Hepatocyte (in vitro differentiated cells): Measurements from ENCODE around the gene SCYL3. TPM values are rescaled to one million over a fixed set of nuclear protein-coding genes. Genes with fewer than 3 reads are reported as not detected.
"Not testable (repeated sequence)": the region's sequence is repeated elsewhere in the genome, so short reads cannot be mapped to it uniquely, and the experiment has no call there.

Source experiments
- DNase-seq: peaks from one replicate; pipeline ENCODE4 v3.0.0-alpha.2; 2016; ENCODE audit warnings: low spot score
- H2AFZ ChIP-seq: fragments of 200-600 bp; sonication (generic); 2 replicates; pipeline ENCODE4 v1.6.0; 2016; ENCODE audit warnings: antibody characterized with exemption, mild to moderate bottlenecking
- H3K27ac ChIP-seq: fragments of 200-600 bp; sonication (generic); 2 replicates; pipeline ENCODE4 v1.5.1; 2016; ENCODE audit warnings: mild to moderate bottlenecking
- H3K27me3 ChIP-seq: fragments of 200-600 bp; sonication (generic); 2 replicates; pipeline ENCODE4 v1.6.1; 2016
- H3K36me3 ChIP-seq: fragments of 200-600 bp; sonication (generic); replicated peaks from 2 replicates; pipeline ENCODE4 v1.5.1; 2016; ENCODE audit warnings: low read depth; ENCODE audit not compliant: insufficient read depth
- H3K4me1 ChIP-seq: fragments of 200-600 bp; sonication (generic); 2 replicates; pipeline ENCODE4 v1.5.1; 2016; ENCODE audit warnings: mild to moderate bottlenecking, moderate library complexity; ENCODE audit not compliant: insufficient read depth
- H3K4me2 ChIP-seq: fragments of 200-600 bp; sonication (generic); 2 replicates; pipeline ENCODE4 v1.6.0; 2016
- H3K4me3 ChIP-seq: fragments of 200-600 bp; sonication (generic); 2 replicates; pipeline ENCODE4 v1.5.1; 2016; ENCODE audit warnings: mild to moderate bottlenecking
- H3K79me2 ChIP-seq: fragments of 200-600 bp; sonication (generic); 2 replicates; pipeline ENCODE4 v1.6.0; 2017; ENCODE audit warnings: mild to moderate bottlenecking
- H3K9me2 ChIP-seq: fragments of 200-600 bp; sonication (generic); replicated peaks from 2 replicates; pipeline ENCODE4 v1.6.0; 2017; ENCODE audit warnings: mild to moderate bottlenecking; ENCODE audit not compliant: insufficient read depth
- H3K9me3 ChIP-seq: fragments of 200-600 bp; sonication (generic); 2 replicates; pipeline ENCODE4 v1.5.1; 2016; ENCODE audit warnings: low read depth, mild to moderate bottlenecking
- H4K20me1 ChIP-seq: fragments of 200-600 bp; sonication (generic); 2 replicates; pipeline ENCODE4 v1.6.0; 2016; ENCODE audit warnings: mild to moderate bottlenecking; ENCODE audit not compliant: insufficient read depth, poor library complexity, severe bottlenecking
- CTCF ChIP-seq: fragments of 200-600 bp; sonication (generic); IDR thresholded peaks from 2 replicates; pipeline ENCODE4 v1.5.1; 2016; ENCODE audit warnings: antibody characterized with exemption, mild to moderate bottlenecking; ENCODE audit not compliant: poor library complexity
- EZH2 ChIP-seq: fragments of 200-600 bp; sonication (generic); IDR thresholded peaks from 2 replicates; pipeline ENCODE4 v1.6.1; 2016; ENCODE audit warnings: antibody characterized with exemption, mild to moderate bottlenecking, borderline replicate concordance
- EZH2phosphoT487 ChIP-seq: fragments of 200-600 bp; sonication (generic); IDR thresholded peaks from one replicate; pipeline ENCODE4 v1.6.1; 2018; ENCODE audit warnings: antibody characterized with exemption, mild to moderate bottlenecking, low read depth, moderate library complexity; ENCODE audit not compliant: unreplicated experiment, severe bottlenecking
- WGBS: methylation state at CpG from one replicate; pipeline ENCODE4 v1.1.6; 2016; ENCODE audit warnings: low lambda C conversion rate; ENCODE audit errors: missing lambda C conversion rate; 5-methylcytosine and 5-hydroxymethylcytosine counted together
- polyA plus RNA-seq: library from polyadenylated mRNA; unstranded; fragments of >200 nt; fragmentation: Nextera tagmentation; extraction: Ambion mirVana; gene quantifications from 2 replicates; pipeline ENCODE4 v1.2.1, GENCODE V29; 2016
- total RNA-seq: library from RNA; depleted of rRNA; stranded (reverse); fragments of >200 nt; gene quantifications from 2 replicates; pipeline ENCODE4 v1.2.3, GENCODE V29; 2014

Gene SCYL3
- total and polyA plus RNA-seq, 2 experiments from 2014 or later = 4.9 to 7.7 TPM

DNA sequence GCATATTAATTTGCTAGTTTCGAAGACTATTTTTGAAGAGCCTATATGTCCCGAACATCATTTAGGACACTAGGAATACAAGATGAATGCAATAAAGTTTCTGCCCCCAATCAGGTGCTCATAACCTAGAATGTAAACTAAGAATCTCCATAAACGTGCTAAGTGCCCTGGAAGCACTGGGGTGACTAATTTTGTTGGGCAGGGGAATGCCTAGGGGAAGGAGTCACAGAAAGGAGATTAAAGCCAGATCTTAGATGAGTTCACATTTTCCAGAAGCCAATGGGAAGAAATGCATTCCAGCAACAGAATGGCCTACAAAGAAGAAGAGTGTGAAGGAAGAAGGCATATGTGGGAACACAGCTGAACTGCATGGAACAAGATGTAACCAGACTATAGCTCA lies 19.5 kb downstream of the SCYL3 start:
- TF ChIP-seq EZH2 = no peak
- DNase-seq = no peak
- Histone ChIP-seq H3K4me2 (no peak overlapping the region), H3K79me2 (peaks cover 3% of the 10 kb centered on the region), H3K9me3 (no peaks in the 10 kb centered on the region), H3K36me3 (no peaks in the 10 kb centered on the region), H3K4me3 (no peak overlapping the region), H3K4me1 (no peaks in the 10 kb centered on the region), H3K27ac (no peak overlapping the region), H2AFZ (no peak overlapping the region), H3K9me2 (no peaks in the 10 kb centered on the region), H3K27me3 (no peaks in the 10 kb centered on the region), H4K20me1 (no peaks in the 10 kb centered on the region)
- 65% methylated on average over 3 of the region's 3 CpGs for WGBS

- no peaks in the 10 kb centered on the region for H4K20me1 ChIP-seq
- H3K79me2 ChIP-seq = peaks cover 3% of the 10 kb centered on the region
- H3K4me1 ChIP-seq = no peaks in the 10 kb centered on the region
- no peaks in the 10 kb centered on the region for H3K9me2 ChIP-seq
- 94% methylated on average over 3 of the region's 3 CpGs for WGBS
- H3K27ac ChIP-seq = no peak overlapping the region
- no peaks in the 10 kb centered on the region for H3K36me3 ChIP-seq
- no peak for DNase-seq
- no peaks in the 10 kb centered on the region for H3K9me3 ChIP-seq
- H3K27me3 ChIP-seq = no peaks in the 10 kb centered on the region
- TF ChIP-seq CTCF (no peak), EZH2 (no peak), EZH2phosphoT487 (no peak)
- no peak overlapping the region for H3K4me2 ChIP-seq
- H2AFZ ChIP-seq = no peak overlapping the region
- H3K4me3 ChIP-seq = no peak overlapping the region
Observed at GRCh38 chr1:169873582-169874199, 20.0 kb downstream of the SCYL3 start.

- no peaks in the 10 kb centered on the region for H3K9me3 ChIP-seq
- no peaks in the 10 kb centered on the region for H3K4me1 ChIP-seq
- peaks cover 3% of the 10 kb centered on the region for H3K79me2 ChIP-seq
- no peak overlapping the region for H3K4me2 ChIP-seq
- no peak for DNase-seq
- H3K27me3 ChIP-seq = no peaks in the 10 kb centered on the region
- H3K36me3 ChIP-seq = no peaks in the 10 kb centered on the region
- H2AFZ ChIP-seq = no peak overlapping the region
- no peaks in the 10 kb centered on the region for H3K9me2 ChIP-seq
- H4K20me1 ChIP-seq = no peaks in the 10 kb centered on the region
- no peak overlapping the region for H3K27ac ChIP-seq
- TF ChIP-seq EZH2 (no peak), CTCF (no peak), EZH2phosphoT487 (no peak)
- H3K4me3 ChIP-seq = no peak overlapping the region
Observed at GRCh38 chr1:169872906-169873305, 20.8 kb downstream of the SCYL3 start.

- not testable (repeated sequence) for H4K20me1 ChIP-seq, H3K79me2 ChIP-seq, H3K4me3 ChIP-seq, H2AFZ ChIP-seq, H3K4me1 ChIP-seq, H3K9me3 ChIP-seq, DNase-seq, H3K27ac ChIP-seq, H3K27me3 ChIP-seq, H3K36me3 ChIP-seq, H3K4me2 ChIP-seq, H3K9me2 ChIP-seq
- WGBS = 93% methylated on average over 3 of the region's 3 CpGs
Observed at GRCh38 chr1:169871988-169872387, 21.7 kb downstream of the SCYL3 start.
